GM12872 (cell line): ENCODE results near the gene CRYZ.

Source experiments
- CTCF ChIP-seq: IDR thresholded peaks from 3 replicates; pipeline ENCODE4 v1.5.1; 2011; ENCODE audit warnings: low read depth, mild to moderate bottlenecking, low read length, moderate library complexity; ENCODE audit not compliant: insufficient read depth

CRYZ gene

GRCh38 chr1:74771913-74772515, 39.2 kb upstream of the CRYZ start:
- TF ChIP-seq CTCF: peak; percentile 60

GRCh38 chr1:74767490-74767889, 34.6 kb upstream of the CRYZ start:
- peak; percentile 51 for TF ChIP-seq CTCF

GRCh38 chr1:74766579-74766978, 33.7 kb upstream of the CRYZ start:
- no peak for TF ChIP-seq CTCF

- no peak for TF ChIP-seq CTCF
Measured at GRCh38 chr1:74763807-74764206, 31.0 kb upstream of the CRYZ start.

GRCh38 chr1:74755475-74755874, 22.6 kb upstream of the CRYZ start:
- TF ChIP-seq CTCF: no peak

- no peak for TF ChIP-seq CTCF
Measured at GRCh38 chr1:74753104-74753503, 20.3 kb upstream of the CRYZ start.

GRCh38 chr1:74748960-74749359, 16.1 kb upstream of the CRYZ start:
- no peak for TF ChIP-seq CTCF
